GM21576 (cell line): ENCODE data around the gene IL17B.

ENCODE experiments used
- ATAC-seq: cut with Tn5 transposase; IDR thresholded peaks from one replicate; pipeline ENCODE4 v1.9.1; 2021; ENCODE audit warnings: mild to moderate bottlenecking, moderate library complexity; ENCODE audit not compliant: unreplicated experiment

The IL17B gene

DNA sequence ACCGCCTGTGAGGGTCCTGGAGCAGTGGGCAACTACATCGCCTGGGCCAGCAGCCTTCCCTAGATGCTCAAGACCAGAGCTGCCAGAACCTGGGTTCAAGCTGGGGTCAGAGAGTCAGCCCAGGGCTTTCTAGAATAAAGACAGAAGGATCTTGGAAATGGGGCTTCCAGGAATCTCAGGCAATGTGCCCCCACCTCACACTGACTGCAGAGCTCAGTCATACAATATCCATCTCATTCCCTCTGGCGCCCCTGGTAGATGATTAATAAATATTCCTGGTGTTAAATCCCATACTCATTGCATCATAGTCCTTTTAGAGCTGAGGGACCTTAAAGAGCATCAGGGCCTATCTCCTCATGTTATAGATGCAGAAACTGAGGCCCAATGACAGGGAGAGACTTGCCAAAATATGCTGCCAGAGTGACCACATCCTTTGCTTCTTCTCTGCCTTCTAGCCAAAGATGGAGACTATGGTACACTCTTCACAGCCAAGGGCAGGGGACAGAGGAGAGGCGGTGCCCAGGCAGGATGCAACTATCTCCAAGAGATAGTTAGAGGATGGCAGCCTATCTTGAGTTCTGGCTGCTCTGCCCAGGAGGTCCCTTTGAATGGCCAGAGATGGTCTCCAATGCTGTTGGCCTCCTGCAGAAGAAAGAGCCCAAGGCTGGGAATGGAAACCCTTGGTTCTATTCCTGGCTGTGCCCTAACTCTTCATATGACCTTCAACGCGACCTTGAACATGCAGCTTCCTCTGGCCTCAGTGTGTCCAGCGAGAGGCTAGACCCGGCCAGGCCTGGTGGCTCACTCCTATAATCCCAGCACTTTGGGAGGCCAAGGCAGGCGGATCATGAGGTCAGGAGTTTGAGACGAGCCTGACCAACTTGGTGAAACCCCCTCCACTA, 36.2 kb upstream of the IL17B start:
- ATAC-seq = no peak

GRCh38 chr5:149414405-149415065, 35.4 kb upstream of the IL17B start:
- no peak for ATAC-seq

GRCh38 chr5:149413477-149414210, 34.6 kb upstream of the IL17B start:
- no peak for ATAC-seq

GRCh38 chr5:149412783-149413476, 33.8 kb upstream of the IL17B start:
- no peak for ATAC-seq

DNA sequence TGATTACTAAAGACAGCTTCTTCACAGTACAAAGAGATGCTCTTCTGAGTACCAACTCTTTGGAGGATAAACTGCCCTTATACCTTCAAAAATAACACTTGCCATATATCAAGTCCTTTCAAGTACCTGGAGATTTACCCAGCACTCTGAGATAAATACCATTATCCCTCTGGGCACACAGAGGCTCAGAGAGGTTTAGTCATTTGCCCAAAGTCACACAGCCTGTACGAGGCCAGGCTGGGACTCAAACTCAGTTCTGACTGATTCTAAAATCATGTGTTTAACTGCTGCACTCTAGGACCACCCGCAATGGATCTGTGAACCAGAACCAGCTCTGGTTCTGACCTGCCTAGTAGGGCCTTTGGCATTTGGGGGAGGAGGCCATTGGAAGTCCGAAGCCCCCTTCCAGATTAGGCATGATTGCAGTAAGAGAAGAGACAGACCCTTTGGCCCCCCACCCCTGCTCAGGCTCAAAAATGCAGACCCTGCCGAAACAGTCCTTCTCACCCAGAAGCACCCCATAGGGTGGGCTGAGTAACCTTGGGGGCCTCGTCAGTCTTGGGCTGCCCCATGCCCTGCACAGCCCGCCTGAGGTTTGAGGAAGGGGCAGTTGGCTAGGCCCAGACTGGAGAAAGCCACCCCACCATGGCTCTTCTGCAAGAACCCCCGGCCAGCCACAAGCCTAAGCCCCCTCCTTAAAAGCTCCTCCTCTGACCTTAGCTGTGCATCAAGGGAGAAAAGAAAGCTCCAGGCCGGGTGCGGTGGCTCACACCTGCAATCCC, 32.8 kb upstream of the IL17B start:
- ATAC-seq = no peak

- no peak for ATAC-seq
Measured at GRCh38 chr5:149410721-149411432, 31.8 kb upstream of the IL17B start.

DNA sequence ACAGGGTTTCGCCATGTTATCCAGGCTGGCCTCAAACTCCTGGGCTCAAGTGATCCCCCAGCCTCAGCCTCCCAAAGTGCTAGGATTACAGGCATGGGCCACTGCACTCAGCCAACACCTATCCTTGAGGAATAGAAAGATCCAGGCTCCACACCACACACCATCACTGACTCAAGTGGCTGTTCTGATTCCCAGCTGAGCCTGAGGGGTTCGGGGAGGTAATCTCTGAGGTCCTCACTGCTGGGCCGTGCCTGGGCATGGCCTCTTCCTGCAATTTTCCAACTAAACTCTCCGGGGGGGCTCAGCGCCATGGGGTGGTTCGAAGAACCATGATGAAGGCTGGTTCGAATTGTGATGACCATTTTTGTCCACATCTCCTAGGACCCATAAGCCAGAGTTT, 31.0 kb upstream of the IL17B start:
- no peak for ATAC-seq

DNA sequence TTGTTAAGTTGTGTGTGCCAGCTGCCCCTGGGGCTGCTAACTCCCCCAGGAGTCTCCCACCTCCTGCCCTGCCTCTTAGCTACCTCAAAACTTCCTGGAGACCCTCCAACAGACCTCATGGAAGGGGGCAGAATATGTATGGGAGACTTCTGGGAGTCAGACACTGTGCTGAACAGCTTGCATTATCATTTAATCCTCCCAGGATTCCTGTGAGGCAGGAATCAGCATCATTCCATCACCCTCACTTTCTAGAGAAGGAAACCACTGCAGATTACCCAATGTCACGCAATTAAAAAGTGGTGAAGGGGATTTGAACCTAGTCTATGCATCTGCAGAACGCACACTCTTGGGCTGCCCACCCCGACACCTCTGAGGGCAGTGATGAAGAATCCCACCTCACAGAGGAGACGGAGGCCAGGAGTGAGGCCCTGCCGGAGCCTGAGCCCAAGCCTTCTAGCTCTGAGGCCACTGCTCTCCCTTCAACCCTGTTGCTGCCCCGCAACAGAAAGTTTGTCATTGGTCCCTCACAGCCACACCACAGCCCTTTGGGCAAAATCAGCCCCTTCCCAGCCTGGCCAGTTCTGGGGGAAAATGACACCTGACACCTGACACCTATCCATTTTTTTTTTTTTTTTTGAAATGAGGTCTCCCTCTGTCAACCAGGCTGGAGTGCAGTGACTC, 30.3 kb upstream of the IL17B start:
- ATAC-seq = no peak

GRCh38 chr5:149408252-149409099, 29.4 kb upstream of the IL17B start:
- ATAC-seq = no peak

GRCh38 chr5:149407323-149408251, 28.5 kb upstream of the IL17B start:
- ATAC-seq = no peak

DNA sequence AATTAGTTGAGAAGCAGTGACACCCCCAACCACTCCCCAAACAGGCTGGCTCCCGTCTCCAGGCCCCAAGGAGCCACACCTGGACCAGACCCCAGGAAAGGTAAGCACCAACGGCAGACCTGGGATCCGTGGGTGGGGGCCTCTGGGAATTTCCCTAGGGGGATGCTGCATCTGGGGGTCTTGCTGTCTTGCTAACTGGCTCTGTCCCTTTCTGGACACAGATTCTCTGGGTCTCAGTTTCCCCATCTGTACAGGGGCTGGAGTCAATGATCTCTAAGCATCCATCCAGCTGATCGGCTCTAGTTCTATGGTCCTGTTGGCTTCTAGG, 27.9 kb upstream of the IL17B start:
- no peak for ATAC-seq

GRCh38 chr5:149406203-149406978, 27.3 kb upstream of the IL17B start:
- ATAC-seq = no peak

DNA sequence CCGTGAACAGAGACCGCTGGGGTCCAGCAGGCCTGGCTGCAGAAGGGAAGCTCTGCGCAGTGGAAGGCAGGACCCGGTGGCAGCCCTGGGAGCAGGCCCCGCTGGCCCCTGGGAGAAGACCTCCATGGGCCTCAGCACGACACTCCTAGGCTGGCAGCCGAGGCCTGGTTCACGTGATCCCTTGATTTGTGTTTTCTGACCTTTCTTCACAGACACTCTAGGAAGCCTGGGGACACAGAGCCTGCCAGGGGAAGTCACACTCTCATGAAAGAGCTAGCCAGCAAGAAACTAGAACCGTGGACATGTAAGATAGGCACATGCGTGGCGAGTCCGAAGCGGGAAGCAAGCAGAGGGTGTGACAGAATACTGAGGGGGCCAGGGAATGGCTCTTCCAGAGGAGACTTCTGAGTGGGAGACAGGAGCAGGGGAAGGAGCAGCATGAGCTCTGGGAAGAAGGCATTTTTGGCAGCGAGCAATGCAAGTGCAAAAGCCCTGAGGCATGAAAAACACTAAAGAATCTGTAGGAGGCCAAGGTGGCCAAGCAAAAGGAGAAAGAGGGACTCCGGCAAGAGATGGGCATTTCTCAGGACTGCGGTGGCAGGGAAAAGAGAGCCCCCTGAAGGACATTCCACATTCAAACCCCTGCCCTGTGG, 26.6 kb upstream of the IL17B start:
- no peak for ATAC-seq

GRCh38 chr5:149404746-149405549, 25.9 kb upstream of the IL17B start:
- no peak for ATAC-seq
